Measurements from ENCODE around the gene OR7G2. TPM values are rescaled to one million over a fixed set of nuclear protein-coding genes. Genes with fewer than 3 reads are reported as not detected.

OR7G2 gene
- total and polyA plus RNA-seq, 9 of the 15 experiments (the other 6 are each of a cell fraction or from before 2014, with no cell fraction given) = 0.20 TPM; not detected in 8

DNA sequence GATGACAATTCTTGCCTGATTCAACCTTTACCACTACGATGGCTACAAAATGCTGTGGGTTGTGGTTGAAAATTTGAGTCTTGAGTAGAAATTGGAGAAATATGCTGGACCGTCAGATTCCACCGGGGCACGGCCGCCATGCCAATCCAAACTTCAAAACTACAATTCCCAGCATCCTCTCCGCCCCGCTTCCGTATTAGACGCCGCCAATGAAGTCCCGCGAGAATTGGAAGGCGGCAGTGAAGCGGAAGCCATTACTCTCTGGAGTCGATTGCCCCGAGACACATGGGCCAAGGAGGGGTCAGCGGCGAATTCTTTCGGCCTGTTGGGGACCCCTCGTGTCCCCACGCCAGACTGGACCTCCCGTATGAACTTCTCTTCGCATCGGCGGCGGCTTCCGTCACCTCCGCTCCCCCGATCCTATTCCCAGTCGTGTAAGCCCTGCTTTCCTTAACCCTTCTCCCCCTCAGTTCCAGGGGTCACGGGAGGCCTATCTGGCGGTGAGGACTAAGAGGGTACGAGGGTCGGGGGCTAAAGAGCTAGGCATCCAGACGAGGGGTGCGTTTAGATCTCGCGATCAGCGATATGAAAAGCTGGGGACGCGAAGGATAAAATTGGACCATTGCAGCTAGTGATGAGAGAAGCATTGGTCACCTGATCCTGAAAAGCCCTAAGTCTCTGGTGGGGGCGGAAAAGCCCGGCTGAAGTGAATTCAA, 33.0 kb upstream of the OR7G2 start, which contains the start of gene ZNF317 (continued):
- TF ChIP-seq, protein P1, sequence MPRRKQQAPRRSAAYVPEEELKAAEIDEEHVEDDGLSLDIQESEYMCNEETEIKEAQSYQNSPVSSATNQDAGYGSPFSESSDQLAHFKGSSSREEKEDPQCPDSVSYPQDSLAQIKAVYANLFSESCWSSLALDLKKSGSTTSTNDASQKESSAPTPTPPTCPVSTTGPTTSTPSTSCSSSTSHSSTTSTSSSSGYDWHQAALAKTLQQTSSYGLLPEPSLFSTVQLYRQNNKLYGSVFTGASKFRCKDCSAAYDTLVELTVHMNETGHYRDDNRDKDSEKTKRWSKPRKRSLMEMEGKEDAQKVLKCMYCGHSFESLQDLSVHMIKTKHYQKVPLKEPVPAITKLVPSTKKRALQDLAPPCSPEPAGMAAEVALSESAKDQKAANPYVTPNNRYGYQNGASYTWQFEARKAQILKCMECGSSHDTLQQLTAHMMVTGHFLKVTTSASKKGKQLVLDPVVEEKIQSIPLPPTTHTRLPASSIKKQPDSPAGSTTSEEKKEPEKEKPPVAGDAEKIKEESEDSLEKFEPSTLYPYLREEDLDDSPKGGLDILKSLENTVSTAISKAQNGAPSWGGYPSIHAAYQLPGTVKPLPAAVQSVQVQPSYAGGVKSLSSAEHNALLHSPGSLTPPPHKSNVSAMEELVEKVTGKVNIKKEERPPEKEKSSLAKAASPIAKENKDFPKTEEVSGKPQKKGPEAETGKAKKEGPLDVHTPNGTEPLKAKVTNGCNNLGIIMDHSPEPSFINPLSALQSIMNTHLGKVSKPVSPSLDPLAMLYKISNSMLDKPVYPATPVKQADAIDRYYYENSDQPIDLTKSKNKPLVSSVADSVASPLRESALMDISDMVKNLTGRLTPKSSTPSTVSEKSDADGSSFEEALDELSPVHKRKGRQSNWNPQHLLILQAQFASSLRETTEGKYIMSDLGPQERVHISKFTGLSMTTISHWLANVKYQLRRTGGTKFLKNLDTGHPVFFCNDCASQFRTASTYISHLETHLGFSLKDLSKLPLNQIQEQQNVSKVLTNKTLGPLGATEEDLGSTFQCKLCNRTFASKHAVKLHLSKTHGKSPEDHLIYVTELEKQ (CRISPR knock-in tag; IDR thresholded peaks at IDR 0.05) = no peak
- TF ChIP-seq, protein P2, sequence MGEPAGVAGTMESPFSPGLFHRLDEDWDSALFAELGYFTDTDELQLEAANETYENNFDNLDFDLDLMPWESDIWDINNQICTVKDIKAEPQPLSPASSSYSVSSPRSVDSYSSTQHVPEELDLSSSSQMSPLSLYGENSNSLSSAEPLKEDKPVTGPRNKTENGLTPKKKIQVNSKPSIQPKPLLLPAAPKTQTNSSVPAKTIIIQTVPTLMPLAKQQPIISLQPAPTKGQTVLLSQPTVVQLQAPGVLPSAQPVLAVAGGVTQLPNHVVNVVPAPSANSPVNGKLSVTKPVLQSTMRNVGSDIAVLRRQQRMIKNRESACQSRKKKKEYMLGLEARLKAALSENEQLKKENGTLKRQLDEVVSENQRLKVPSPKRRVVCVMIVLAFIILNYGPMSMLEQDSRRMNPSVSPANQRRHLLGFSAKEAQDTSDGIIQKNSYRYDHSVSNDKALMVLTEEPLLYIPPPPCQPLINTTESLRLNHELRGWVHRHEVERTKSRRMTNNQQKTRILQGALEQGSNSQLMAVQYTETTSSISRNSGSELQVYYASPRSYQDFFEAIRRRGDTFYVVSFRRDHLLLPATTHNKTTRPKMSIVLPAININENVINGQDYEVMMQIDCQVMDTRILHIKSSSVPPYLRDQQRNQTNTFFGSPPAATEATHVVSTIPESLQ (CRISPR knock-in tag; IDR thresholded peaks at IDR 0.05) = peak; percentile 71; the same call in 1 of the 2 replicates
- TF ChIP-seq ASH1L (IDR thresholded peaks at IDR 0.05; ENCODE audit: borderline replicate concordance, low read depth, partially characterized antibody) (peak; percentile 84), NFRKB (IDR thresholded peaks at IDR 0.05; ENCODE audit: low read depth) (peak; percentile 91), NR2C1 (IDR thresholded peaks at IDR 0.05) (peak; percentile 70), NR2C1 (tag; IDR thresholded peaks at IDR 0.05) (peak; percentile 78), ZNF431 (CRISPR knock-in tag; IDR thresholded peaks at IDR 0.05) (no peak), NFE2 (IDR thresholded peaks at IDR 0.05; ENCODE audit: low read depth) (no peak), ZNF589 (CRISPR knock-in tag; IDR thresholded peaks at IDR 0.05; ENCODE audit: low read depth) (0 out of 2 replicates have a peak, but pooled peaks have one; percentile 54), ZNF232 (CRISPR knock-in tag; IDR thresholded peaks at IDR 0.05) (no peak), PML (IDR thresholded peaks at IDR 0.05; ENCODE audit: low read length) (peak; percentile 77), ZNF197 (CRISPR knock-in tag; IDR thresholded peaks at IDR 0.05; ENCODE audit: low read depth) (0 out of 2 replicates have a peak, but pooled peaks have one; percentile 39), KLF16 (IDR thresholded peaks at IDR 0.05) (no peak), POLR2H (tag; IDR thresholded peaks at IDR 0.05; ENCODE audit: low read depth) (peak; percentile 72), ZZZ3 (IDR thresholded peaks at IDR 0.05) (no peak), HCFC1 (IDR thresholded peaks at IDR 0.05; ENCODE audit: low read depth, low read length) (peak; percentile 96), SMARCA4 (IDR thresholded peaks at IDR 0.05) (peak; percentile 32; the same call in 1 of the 2 replicates), PHB (CRISPR knock-in tag; IDR thresholded peaks at IDR 0.05) (no peak), FOXM1 (IDR thresholded peaks at IDR 0.05; ENCODE audit: low read depth) (no peak), FOXM1 (CRISPR knock-in tag; IDR thresholded peaks at IDR 0.05; ENCODE audit: low read depth) (no peak), SUPT5H (IDR thresholded peaks at IDR 0.05) (peak; percentile 95)
- TF ChIP-seq, protein P3, sequence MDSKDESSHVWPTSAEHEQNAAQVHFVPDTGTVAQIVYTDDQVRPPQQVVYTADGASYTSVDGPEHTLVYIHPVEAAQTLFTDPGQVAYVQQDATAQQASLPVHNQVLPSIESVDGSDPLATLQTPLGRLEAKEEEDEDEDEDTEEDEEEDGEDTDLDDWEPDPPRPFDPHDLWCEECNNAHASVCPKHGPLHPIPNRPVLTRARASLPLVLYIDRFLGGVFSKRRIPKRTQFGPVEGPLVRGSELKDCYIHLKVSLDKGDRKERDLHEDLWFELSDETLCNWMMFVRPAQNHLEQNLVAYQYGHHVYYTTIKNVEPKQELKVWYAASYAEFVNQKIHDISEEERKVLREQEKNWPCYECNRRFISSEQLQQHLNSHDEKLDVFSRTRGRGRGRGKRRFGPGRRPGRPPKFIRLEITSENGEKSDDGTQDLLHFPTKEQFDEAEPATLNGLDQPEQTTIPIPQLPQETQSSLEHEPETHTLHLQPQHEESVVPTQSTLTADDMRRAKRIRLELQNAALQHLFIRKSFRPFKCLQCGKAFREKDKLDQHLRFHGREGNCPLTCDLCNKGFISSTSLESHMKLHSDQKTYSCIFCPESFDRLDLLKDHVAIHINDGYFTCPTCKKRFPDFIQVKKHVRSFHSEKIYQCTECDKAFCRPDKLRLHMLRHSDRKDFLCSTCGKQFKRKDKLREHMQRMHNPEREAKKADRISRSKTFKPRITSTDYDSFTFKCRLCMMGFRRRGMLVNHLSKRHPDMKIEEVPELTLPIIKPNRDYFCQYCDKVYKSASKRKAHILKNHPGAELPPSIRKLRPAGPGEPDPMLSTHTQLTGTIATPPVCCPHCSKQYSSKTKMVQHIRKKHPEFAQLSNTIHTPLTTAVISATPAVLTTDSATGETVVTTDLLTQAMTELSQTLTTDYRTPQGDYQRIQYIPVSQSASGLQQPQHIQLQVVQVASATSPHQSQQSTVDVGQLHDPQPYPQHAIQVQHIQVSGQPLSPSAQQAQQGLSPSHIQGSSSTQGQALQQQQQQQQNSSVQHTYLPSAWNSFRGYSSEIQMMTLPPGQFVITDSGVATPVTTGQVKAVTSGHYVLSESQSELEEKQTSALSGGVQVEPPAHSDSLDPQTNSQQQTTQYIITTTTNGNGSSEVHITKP (IDR thresholded peaks at IDR 0.05; ENCODE audit: partially characterized antibody) = peak; percentile 95

All from K562 (cell line).